Measurements from ENCODE around the gene KYNU. TPM values are rescaled to one million over a fixed set of nuclear protein-coding genes. Genes with fewer than 3 reads are reported as not detected.

KYNU gene
- total and polyA plus RNA-seq, 2 experiments from 2014 or later, result 7.6 to 13.1 TPM

GRCh38 chr2:142981069-142981378 lies 103.6 kb downstream of the KYNU start:
- Histone ChIP-seq H2AFZ (no peak overlapping the region), H3K36me3 (replicated peaks; ENCODE audit: insufficient read depth, low read depth) (no peaks in the 10 kb centered on the region), H3K79me2 (no peaks in the 10 kb centered on the region), H3K9me2 (replicated peaks; ENCODE audit: insufficient read depth) (no peaks in the 10 kb centered on the region), H3K27me3 (no peaks in the 10 kb centered on the region), H4K20me1 (ENCODE audit: insufficient read depth, poor library complexity, severe bottlenecking) (no peaks in the 10 kb centered on the region), H3K4me1 (ENCODE audit: insufficient read depth) (peaks cover 9% of the 10 kb centered on the region), H3K27ac (no peak overlapping the region), H3K4me2 (no peak overlapping the region), H3K9me3 (ENCODE audit: low read depth) (no peaks in the 10 kb centered on the region), H3K4me3 (no peak overlapping the region)
- TF ChIP-seq CTCF (IDR thresholded peaks at IDR 0.05; ENCODE audit: poor library complexity) (no peak), EZH2phosphoT487 (IDR thresholded peaks at IDR 0.05; ENCODE audit: low read depth, severe bottlenecking, unreplicated experiment) (no peak), EZH2 (IDR thresholded peaks at IDR 0.05; ENCODE audit: borderline replicate concordance) (no peak)
- WGBS (ENCODE audit: low lambda C conversion rate, missing lambda C conversion rate), result 3% methylated on average over 1 of the region's 1 CpG
- DNase-seq (ENCODE audit: low spot score), result no peak

GRCh38 chr2:142981756-142982155 lies 104.3 kb downstream of the KYNU start:
- Histone ChIP-seq H3K79me2 (no peaks in the 10 kb centered on the region), H3K9me2 (replicated peaks; ENCODE audit: insufficient read depth) (no peaks in the 10 kb centered on the region), H3K36me3 (replicated peaks; ENCODE audit: insufficient read depth, low read depth) (no peaks in the 10 kb centered on the region), H3K4me3 (no peak overlapping the region), H3K4me2 (no peak overlapping the region), H3K9me3 (ENCODE audit: low read depth) (no peaks in the 10 kb centered on the region), H2AFZ (no peak overlapping the region), H4K20me1 (ENCODE audit: insufficient read depth, poor library complexity, severe bottlenecking) (no peaks in the 10 kb centered on the region), H3K27ac (no peak overlapping the region), H3K4me1 (ENCODE audit: insufficient read depth) (peaks cover 9% of the 10 kb centered on the region), H3K27me3 (no peaks in the 10 kb centered on the region)
- TF ChIP-seq EZH2 (IDR thresholded peaks at IDR 0.05; ENCODE audit: borderline replicate concordance), result no peak
- no peak for TF ChIP-seq EZH2phosphoT487 (IDR thresholded peaks at IDR 0.05; ENCODE audit: low read depth, severe bottlenecking, unreplicated experiment)
- TF ChIP-seq CTCF (IDR thresholded peaks at IDR 0.05; ENCODE audit: poor library complexity), result no peak
- DNase-seq (ENCODE audit: low spot score), result no peak
- 76% methylated on average over 3 of the region's 3 CpGs for WGBS (ENCODE audit: low lambda C conversion rate, missing lambda C conversion rate)

DNA sequence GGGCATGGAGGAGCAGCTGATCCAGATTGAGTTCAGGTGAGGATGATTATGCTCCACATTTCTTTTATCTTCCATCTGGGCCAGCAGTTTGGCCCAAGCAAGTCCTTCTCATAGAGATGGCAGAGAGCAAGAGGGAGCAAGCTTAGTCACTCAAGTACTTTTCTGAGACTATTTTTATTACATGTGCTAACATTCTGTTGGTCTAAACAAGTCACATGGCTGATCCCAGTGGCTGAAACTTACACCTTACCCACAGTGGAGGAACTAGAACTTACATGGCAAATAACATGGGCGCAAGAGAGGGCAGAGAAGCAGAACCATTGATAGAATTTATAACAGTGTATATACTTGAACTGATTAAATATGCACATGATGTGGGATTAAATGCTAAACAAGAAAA lies 105.7 kb downstream of the KYNU start:
- DNase-seq (ENCODE audit: low spot score), result no peak
- H3K27ac ChIP-seq, result no peak overlapping the region
- H3K79me2 ChIP-seq, result no peaks in the 10 kb centered on the region
- H3K4me2 ChIP-seq, result no peak overlapping the region
- H3K36me3 ChIP-seq (replicated peaks; ENCODE audit: insufficient read depth, low read depth), result no peaks in the 10 kb centered on the region
- no peaks in the 10 kb centered on the region for H3K9me3 ChIP-seq (ENCODE audit: low read depth)
- no peak overlapping the region for H3K4me3 ChIP-seq
- no peak for TF ChIP-seq CTCF (IDR thresholded peaks at IDR 0.05; ENCODE audit: poor library complexity)
- TF ChIP-seq EZH2 (IDR thresholded peaks at IDR 0.05; ENCODE audit: borderline replicate concordance), result no peak
- no peak for TF ChIP-seq EZH2phosphoT487 (IDR thresholded peaks at IDR 0.05; ENCODE audit: low read depth, severe bottlenecking, unreplicated experiment)
- H4K20me1 ChIP-seq (ENCODE audit: insufficient read depth, poor library complexity, severe bottlenecking), result no peaks in the 10 kb centered on the region
- H3K9me2 ChIP-seq (replicated peaks; ENCODE audit: insufficient read depth), result no peaks in the 10 kb centered on the region
- H3K27me3 ChIP-seq, result no peaks in the 10 kb centered on the region
- peaks cover 9% of the 10 kb centered on the region for H3K4me1 ChIP-seq (ENCODE audit: insufficient read depth)
- WGBS (ENCODE audit: low lambda C conversion rate, missing lambda C conversion rate), result 100% methylated on average over 1 of the region's 1 CpG
- H2AFZ ChIP-seq, result no peak overlapping the region

DNA sequence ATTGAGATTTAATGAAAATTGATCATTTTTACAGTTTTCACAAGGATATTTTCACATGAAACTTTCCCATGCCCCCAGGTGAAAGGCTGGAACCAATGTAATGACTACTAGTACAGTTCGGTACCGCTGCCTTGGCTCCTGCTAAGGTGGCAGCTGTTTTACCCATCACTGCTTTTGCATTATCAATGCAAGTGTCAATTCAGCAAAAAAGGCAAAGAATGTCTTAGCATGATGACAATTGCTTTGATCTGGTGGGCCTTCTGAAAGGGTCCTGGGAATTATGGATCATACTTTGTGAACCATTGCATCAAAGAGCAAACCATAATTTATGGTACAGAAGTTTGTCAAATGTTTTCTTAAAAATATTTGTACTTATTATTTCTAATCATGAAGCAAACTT lies 107.2 kb downstream of the KYNU start:
- no peaks in the 10 kb centered on the region for H3K9me3 ChIP-seq (ENCODE audit: low read depth)
- no peak overlapping the region for H3K4me3 ChIP-seq
- no peak overlapping the region for H3K27ac ChIP-seq
- no peaks in the 10 kb centered on the region for H3K36me3 ChIP-seq (replicated peaks; ENCODE audit: insufficient read depth, low read depth)
- H3K4me1 ChIP-seq (ENCODE audit: insufficient read depth), result peaks cover 9% of the 10 kb centered on the region
- no peaks in the 10 kb centered on the region for H3K79me2 ChIP-seq
- no peaks in the 10 kb centered on the region for H3K9me2 ChIP-seq (replicated peaks; ENCODE audit: insufficient read depth)
- no peak for DNase-seq (ENCODE audit: low spot score)
- 95% methylated on average over 2 of the region's 2 CpGs for WGBS (ENCODE audit: low lambda C conversion rate, missing lambda C conversion rate)
- H3K27me3 ChIP-seq, result no peaks in the 10 kb centered on the region
- no peak for TF ChIP-seq EZH2 (IDR thresholded peaks at IDR 0.05; ENCODE audit: borderline replicate concordance)
- no peak for TF ChIP-seq CTCF (IDR thresholded peaks at IDR 0.05; ENCODE audit: poor library complexity)
- no peak for TF ChIP-seq EZH2phosphoT487 (IDR thresholded peaks at IDR 0.05; ENCODE audit: low read depth, severe bottlenecking, unreplicated experiment)
- no peaks in the 10 kb centered on the region for H4K20me1 ChIP-seq (ENCODE audit: insufficient read depth, poor library complexity, severe bottlenecking)
- no peak overlapping the region for H3K4me2 ChIP-seq
- H2AFZ ChIP-seq, result no peak overlapping the region

Data from hepatocyte (in vitro differentiated cells).